Measurements from ENCODE around the gene MAML1.

Gene MAML1

DNA sequence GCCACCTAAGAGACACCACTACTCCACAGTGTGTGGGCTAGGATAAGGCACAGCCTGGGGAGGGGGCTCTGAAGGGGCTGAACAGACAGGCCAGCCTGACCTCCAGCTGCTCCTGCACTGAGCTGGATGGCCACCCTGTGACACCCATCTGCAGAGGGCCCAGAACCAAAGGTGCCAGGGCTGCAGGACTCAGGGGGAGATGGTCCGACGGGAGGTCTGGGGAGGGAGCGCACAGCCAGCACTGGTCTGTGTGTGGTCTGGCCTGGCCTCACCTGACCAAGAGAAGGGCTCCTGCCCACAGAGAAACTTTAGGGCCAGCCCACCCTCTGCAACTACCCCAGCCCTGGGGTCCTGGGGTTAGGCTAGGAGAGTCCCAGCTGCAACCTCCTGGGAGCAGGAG is 62.0 kb downstream of the MAML1 start:
- no peak for DNase-seq

DNA sequence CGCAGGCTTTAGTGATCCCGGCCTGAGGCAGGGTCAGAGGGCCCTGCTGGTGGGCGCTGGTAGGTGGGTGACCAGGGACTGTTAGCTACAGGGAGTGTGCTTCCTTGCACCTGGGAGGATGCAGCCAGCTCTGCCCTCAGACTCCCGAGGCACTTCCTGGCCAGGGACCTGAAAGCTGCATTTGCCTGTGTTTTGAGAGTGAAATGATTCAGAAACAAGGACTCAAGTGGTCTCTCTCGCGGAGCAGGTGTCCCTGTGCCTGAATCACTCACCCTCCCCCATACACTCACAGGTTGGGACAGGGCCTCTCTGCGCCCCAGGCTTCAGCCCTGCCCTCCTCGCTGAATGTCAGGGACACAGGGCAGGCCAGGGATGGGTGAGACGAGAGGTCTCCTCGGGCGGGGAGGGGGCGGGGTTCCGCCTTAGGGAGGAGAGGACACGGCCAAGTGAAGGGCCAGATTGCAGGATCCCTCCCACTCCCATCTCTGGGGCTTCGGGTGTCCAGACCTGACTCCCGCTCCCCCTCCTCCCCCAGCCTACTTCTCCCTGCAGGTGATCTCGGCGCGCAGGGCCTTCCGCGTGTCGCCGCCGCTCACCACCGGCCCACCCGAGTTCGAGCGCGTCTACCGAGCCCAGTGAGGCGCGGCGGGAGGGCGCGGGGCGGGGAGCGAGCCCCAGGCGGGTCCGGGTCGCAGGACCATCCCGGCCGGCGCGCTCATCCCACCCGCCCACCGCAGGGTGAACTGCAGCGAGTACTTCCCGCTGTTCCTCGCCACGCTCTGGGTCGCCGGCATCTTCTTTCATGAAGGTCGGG is 62.6 kb downstream of the MAML1 start:
- DNase-seq: no peak

DNA sequence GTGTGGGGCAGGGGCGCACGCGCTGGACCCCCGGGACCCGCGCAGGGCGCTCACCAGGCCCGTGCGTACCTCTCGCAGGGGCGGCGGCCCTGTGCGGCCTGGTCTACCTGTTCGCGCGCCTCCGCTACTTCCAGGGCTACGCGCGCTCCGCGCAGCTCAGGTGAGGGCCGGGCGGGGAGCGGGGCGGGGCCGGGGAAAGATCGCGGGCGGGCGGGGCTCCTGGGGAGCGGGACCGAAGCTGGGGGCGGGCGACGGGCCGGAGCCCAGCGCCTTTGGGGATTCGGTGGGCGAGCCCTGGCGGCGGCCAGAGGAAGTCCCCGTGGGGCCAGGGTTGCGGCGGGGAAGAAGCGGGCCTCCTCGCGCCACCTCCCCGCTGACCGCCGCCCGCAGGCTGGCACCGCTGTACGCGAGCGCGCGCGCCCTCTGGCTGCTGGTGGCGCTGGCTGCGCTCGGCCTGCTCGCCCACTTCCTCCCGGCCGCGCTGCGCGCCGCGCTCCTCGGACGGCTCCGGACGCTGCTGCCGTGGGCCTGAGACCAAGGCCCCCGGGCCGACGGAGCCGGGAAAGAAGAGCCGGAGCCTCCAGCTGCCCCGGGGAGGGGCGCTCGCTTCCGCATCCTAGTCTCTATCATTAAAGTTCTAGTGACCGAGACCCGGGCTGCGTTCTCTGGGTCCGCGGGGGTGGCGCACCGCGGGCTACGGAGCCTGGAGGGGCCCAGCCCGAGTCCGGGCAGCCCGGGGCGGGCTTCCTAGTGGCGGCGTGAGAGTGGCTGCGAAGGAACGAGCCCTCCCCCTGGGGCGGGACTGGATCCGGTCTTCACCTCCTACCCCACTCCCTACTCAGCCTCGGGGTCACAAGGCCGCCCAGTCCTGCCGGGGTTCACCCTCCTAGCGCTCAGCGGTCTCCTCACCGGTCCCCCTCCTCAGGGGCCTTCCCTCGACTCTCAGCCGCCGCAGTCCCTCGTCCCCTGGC is 63.5 kb downstream of the MAML1 start:
- peak; percentile 77 for DNase-seq

DNA sequence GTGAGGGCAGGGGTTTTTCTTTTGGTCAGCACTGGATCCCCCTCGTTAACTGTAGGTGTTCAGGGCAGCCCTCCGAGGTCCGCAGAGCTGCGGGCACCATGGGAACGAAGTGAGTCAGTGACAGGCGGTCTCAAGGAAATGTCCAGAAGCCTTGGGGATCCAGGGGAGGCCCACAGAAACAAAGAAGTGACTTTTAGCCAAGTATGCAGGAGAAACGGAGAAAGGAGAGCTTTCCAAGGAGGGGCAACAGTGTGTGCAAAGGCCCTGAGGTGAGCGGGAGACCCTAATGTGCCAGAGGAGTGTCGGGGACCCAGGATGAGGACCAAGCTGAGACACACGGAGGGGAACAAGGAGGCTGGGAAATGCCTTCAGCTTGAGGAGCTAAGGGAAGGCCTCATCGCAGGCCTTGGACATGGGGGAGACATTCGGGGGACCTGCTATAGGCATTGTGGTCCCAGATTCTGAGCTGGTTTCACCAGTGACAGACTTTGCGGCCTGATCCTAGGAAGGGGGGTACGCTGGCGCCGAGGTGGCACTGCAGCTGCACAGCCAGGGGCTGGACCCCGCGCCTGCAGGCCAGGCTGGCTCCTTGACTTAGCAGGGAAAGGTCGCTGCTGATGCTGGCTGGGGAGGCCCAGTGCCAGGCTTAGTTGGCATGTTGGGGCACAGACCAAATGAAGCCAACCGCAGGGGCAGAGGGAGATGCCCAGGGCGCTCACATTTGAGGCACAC is 64.4 kb downstream of the MAML1 start:
- DNase-seq: no peak

DNA sequence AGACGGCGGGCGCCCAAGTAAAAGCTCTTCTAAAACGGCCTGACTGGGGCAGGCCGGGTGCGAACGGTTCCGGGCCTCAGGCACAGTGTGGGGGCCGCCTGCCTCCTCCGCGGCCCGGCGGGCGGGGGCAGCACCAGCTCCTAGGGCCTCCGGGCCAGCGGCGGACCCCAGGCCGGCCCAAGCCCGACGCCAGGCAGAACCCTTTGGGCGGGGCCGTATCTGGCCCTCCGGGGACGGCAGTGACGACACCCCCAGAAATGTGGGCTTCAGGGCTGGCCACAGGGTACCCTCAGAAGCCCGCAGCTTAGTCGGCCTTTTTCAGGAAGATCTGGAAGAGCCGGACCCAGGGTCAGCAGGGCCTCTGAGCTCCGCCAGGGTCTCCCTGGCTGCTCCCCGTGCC is 65.1 kb downstream of the MAML1 start:
- no peak for DNase-seq

DNA sequence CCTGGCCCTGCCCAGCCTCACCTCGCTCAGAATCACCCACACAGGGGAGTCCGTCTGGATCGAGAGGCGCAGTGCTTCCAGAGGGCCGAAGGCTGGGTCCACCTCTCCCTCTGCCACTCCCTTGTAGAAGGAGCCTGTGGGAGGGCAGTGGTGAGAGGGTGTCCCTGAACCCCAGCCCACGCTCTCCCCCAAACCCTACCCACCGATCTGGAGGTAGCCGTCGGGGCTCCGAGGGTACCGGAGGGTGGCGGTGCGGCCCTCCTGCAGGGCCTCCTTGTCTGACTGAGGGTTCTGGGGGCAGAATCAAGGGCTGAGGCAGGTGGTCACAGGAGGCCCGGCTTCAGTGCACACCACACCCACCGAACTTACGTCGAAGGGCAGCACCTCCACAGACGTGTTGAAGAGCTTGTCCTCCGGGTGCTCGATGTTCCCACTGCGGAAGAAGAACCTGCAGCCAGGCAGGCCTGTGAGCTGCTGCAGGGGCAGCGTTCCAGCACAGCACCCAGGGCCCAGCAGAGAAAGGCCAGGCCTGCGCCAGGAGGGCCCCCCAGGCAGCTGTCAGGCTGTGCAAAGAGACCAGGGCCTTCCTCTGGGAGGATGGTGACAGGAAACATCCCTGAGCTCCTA is 65.6 kb downstream of the MAML1 start:
- no peak for DNase-seq

DNA sequence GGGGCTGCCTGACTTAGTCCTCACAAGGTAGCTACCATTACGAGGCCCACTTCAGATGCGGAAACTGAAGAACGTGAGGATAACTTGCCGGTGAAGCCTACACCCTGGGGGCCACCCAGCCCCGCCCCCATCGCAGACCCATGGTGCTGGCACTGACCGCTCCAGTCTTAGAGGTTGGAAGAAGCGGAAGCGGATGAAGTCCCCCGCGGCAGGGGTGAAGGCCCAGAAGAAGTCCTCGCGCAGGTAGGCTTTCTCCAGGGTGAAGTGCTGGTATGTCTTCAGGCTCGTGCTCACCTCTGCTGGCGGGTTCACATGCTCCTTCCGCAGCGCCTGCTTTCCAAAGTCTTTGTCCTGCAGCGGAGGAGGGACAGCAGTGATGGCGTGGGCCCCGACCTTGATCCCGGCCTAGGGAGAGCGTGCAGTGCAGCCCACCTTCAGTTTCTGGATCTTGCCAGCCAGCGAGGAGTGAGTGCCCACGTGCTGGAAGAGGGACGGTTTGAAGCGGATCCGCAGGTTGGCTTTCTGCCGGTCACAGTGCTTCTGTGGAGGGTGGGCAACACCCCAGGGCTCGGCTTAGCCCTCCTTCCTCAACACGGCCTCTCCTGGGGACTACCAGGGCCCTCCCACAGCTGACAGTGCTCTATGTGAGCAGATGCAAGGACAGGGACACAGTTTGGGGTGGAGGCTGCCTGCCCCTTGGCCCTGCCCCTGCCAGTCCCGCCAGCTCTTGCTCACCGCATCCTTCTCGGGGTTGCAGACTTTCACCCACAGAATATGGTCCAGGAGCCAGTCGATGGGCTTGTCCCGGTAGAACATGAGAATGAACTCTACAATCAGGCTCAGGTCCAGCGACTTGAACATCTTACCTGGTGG is 66.4 kb downstream of the MAML1 start:
- DNase-seq: no peak

DNA sequence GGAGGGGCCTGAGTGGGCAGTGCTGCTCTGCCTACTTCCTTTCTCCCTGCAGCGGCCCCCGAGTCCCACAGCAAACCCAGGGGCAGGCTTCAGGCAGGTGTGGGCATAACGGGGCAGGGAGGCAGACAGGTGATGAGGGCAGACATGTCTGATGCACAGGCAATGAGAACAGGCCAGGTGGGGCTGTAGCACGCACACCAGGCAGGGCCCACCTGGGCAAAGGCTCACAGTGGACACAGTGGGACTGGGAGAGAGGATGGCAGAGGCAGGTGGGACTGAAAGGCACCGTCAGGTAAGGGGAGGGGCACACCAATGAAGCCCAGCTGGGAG is 67.0 kb downstream of the MAML1 start:
- DNase-seq: no peak

DNA sequence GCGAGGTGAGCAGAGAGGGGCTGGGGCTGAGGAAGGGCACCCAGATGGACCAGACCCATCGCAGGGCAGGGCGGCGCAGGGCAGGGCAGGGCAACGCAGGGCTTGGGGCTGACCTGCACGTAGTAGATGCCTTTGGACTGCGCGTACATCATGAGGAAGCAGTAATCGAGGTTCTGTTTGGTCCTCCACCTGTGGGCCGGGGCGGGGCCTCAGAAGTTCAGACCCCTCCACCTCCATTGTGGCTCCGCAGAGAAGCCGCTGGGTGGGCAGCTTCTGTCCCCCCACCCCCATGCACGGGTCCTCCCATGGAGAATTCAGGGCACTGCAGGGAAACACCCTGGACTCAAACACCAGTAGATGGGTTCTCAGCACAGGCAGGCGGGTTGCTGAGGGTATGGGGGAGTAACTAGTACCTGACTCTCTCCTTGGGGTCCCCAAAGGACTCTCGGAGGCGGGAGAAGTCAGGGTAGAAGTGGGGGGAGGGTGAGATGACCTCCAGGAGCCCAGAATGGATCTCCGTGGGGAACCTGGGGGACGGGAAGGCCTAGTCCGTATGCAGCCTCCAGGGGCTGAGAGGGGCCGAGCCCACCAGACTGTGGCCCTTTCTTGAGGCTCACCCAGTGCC is 67.6 kb downstream of the MAML1 start:
- DNase-seq: no peak

DNA sequence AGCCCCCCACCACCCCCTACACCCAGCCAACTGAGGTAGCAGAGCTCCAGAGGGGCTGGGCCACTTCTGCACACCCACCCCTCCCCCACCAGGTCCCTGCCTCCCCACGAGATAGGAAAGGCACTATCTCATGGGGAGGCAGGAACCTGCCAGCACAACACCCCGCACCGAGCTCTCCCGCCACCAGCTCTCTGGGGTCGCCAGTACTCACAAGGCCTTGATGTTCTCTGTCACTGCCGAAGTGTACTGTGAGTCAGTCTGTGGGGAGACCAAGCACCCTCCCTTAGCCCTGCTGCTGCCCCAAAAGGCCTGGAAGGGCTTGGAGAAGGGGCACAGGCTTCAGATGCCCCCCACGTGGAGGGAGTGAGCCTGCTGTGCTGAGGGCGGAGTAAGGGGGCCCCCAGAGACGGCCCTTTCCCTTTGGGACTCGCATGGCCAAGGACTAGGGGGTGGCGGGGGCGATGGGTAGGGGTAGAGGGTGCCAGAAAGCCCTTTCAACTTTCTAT is 68.1 kb downstream of the MAML1 start:
- no peak for DNase-seq

DNA sequence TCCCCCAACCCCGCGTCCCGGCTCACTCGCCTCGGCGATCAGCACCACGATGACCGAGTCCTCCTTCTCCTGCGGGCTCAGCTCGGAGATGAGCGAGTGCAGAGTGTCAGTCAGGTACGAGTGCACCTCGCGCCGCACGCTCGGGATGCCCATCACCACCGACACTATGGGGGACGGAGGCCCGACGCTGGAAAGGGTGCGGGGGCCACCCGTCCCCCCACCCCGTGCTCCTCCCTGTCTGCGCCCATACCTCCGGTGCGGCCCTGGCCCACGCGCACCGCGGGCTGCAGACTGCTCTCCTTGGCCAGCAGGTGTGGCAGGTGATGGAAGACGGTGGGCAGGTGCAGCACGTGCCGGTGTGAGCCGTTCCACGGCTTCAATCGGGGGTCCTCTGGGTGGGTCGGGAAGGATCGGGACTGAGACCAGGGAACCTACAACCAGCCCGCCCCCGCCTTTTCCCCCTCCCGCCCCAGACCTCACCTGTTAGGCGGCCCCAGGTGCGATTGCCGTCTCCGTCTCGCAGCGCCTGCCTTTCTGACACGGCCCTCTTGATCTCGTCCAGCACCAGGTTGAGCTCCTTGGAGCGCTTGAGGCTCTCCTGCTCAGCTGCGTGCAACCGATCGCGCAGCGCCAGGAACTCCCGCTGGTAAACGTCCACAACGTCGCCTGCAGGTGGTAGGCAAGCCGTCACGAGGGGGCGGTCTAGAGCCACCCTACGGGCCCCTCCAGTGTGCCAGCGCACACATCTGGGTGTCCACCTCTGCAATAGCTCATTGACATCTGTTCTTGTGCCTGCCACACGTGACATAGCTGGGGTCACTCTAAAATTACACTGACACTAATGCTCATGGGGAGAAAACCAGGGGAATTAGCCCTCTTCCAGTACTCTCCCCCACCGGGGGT is 68.9 kb downstream of the MAML1 start:
- DNase-seq: peak; percentile 86

DNA sequence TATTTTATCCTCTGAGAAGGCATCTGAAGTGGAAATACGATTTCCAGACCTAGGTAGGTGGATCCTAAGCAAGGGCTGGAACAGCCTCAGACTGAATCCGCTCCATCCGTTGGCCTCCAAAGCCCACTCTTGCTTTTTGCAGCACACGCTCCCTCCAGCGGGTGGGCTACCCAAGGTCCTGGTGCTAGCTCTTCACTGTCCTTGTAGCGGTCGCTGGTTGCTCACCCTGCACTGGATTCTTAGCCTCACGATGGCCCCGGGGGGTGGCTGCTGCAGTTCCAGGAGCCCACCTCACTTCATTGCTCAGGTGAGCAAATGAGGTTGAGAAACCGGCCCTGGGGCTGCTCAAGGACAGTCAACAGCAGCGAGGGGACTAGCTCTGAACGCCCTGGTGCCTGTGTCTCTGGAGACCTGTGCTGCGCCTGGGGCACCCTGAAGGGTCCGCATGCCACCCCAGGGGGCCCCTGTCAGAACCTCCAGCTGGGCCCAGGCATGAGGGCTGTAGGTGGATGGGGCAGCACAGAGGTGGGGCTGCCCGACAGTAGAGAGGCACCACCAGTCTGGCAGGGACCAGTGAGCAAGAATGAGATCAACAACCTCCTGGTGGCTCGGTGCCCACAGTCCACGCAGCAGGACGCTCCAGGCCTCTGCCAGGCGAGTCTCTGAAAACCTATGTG is 69.7 kb downstream of the MAML1 start:
- DNase-seq: no peak

DNA sequence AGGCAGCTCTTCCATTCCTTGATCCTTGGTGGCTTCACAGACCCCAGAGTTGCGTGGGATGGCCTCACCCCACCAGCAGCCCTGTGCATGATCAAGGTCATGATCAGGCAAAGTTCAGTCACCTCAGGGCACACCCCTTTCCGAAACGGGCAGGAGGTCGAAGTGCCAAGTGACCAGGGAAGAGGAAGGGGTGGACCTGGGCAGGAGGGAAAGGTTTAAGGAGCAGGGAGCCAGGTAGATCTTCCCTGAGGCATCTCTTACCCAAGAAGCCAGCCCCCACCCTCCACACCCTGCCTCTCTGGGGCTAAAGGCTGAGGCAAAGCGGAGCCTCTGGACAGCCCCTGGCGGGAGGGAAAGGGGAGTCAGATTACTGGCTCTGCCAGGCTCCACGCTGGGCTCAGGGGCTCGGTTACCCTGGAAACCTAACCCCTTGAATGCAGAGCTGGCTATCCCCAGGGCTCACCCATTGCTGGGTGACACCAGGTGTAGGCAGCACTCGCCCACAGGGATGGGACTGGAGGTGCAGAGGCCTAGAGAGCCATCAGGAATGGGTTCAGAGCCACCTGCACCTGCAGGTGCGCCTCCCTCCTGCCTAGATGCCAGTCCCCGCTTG is 70.4 kb downstream of the MAML1 start:
- no peak for DNase-seq

DNA sequence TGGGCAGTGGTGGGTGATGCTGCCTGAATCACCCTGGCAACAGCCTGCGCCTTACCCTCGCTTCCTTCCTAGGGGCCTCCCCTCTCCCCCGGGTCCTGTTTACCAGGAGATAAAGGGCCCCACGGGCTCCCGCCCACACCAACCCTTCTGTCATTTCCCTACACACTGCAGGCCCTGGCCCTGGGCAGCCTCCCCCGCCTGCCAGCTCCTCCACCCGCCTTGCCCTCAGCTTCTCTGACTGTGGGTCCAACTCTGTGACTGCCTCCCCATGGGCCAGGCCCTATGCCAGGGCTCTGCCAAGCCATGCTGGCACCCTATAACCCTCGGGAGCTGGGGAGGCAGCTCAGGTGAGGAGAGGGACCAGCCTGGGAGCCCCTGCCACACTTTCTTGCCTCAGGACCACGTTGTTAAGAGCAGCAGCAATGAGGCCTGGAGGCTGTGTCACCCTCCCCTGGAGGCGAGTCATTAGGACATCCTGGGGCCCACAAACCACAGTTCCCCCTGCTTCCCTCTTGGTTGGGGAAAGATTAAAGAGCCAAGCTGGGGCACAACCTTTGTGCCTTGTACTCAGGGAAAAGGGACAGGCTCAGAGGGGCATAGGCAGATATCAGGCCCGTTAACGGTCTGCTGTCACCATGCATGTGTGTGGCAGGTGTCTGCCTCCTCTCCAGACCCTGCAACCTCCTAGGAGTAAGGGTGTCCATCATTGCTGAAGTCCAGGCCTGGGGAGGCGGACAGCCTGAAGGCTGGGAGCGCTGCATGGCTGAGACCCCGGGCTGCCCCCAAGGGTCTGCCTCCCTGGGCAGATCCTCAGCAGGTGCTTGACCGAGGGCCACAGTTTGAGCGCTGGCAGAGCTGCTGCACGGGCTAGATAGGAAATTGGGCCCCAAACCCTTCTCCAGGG is 71.3 kb downstream of the MAML1 start:
- peak; percentile 33 for DNase-seq

DNA sequence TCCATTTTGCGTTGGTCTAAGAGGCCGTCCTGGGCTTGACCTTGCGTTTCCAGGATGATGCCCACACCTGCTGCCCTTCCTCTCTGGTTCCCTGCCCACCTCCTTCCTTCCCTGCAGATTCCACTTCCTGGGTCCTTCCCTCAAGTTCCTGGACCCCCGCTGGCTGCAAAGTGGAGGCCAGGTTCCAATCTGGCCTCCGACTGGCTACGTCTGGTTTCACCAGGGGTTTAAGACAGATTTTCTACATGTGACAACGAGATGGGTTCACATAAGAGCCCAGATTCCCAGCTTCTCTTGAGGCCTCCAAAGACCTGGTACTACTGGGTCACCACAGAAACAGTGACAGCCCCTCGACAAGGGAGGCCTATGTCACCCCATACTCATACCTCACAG is 71.9 kb downstream of the MAML1 start:
- no peak for DNase-seq

DNA sequence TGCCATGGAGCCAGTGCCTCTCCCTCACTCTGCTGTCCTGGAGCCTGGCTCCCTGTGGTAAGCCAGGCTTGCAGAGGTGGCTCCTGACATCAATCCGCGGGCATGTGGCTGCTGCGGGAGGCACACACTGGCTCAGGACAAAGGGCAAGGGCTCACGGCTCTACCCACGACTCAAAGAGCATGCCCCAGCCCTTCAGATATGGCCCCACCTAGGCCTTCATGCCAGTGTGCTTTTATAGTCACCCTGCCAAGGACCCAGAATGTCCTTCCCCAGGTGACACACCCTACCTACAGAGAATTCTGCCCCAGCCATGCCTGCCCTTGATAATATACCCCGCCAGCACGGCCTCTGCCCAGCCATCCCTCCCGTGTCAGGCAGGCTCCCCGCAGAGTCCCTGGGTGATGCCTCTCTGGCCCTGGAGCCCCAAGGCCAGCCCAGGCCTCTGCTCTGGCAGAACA is 72.5 kb downstream of the MAML1 start:
- DNase-seq: no peak

DNA sequence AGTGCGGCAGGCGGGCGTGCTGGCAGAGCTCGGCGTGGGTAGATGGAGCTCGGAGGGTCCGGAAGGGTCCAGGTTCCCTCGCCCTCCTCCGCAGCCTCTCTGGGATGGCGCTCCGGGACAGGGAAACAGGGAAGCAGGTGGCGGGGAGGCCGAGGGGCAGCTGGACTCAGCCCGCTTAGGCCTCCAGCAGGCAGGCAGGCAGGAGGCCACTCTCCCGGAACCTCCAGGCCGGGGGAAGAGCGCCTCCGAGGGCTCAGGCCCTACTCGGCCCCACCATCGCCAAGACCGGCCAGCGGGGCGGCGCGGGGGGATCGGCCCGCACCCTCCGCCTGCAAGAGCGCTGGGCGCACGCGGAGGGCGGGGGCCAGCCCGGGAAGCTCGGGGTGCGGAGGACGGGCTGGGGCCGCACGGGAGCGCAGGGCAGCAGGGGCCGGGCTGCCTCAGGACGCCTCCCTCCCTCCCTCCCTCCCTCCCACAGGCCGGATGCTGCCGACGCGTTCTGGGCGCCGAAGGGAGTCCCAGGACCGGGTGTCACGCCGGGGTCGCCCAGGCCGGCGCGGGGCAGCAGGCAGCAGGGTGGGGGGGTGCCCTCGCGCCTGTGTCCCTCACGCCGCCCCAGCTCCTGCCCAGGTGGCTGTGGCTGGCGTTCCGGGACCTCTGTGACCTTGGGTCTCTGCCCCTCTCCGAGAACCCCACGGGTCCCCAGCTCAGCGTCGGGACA is 73.1 kb downstream of the MAML1 start:
- peak; percentile 50 for DNase-seq

Data from CD4-positive, alpha-beta T cell treated with Interleukin-21 for 1 hour (primary cell).